ENCODE data around the gene SWT1.

SWT1 gene

DNA sequence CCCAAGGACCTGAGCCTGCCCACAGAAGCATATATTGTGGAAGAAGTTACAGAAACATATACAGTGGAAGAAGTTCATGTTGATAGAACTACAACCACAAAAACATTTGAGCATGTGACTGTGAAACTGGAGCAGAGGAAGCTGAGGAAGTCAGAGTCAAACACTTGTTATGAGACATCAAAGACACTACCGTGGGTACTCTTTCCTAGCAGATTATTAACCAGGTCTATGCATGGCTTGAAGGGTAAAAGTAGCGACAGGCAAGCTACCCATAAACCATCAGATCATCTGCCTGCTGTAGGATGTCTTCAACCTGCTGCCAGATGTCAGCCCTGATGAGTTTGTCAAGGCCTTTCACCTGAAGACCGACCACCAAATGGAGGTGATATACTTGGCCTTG, 124.3 kb downstream of the SWT1 start:
- CTCF ChIA-PET, result interaction anchor here (0.9 to 2.4 kb wide), 5 partner anchors 9 to 315 kb away, joined by 3 to 8 read pairs (median 4); no protein-coding TSS in a partner anchor
- POLR2A ChIA-PET, result interaction anchor here (0.6 kb wide), 1 partner anchor 10 kb away, joined by 3 read pairs; no protein-coding TSS in a partner anchor
- peak; percentile 40 for DNase-seq (ENCODE audit: extremely low spot score)
- TF ChIP-seq CTCF (IDR thresholded peaks at IDR 0.05; ENCODE audit: control extremely low read depth, extremely low read depth, low read depth, missing control alignments), result no peak

GRCh38 chr1:185284116-185284515, 127.1 kb downstream of the SWT1 start:
- POLR2A ChIA-PET, result no interaction called here
- DNase-seq (ENCODE audit: extremely low spot score), result no peak
- CTCF ChIA-PET, result interaction anchor here (1.2 kb wide), 1 partner anchor 8 kb away, joined by 3 read pairs; no protein-coding TSS in a partner anchor
- no peak for TF ChIP-seq CTCF (IDR thresholded peaks at IDR 0.05; ENCODE audit: control extremely low read depth, extremely low read depth, low read depth, missing control alignments)

GRCh38 chr1:185284533-185285276, 127.7 kb downstream of the SWT1 start:
- ChIA-PET CTCF (interaction anchor here (1.2 kb wide), 1 partner anchor 8 kb away, joined by 3 read pairs; no protein-coding TSS in a partner anchor), POLR2A (no interaction called here)
- no peak for DNase-seq (ENCODE audit: extremely low spot score)
- TF ChIP-seq CTCF (IDR thresholded peaks at IDR 0.05; ENCODE audit: control extremely low read depth, extremely low read depth, low read depth, missing control alignments), result no peak

DNA sequence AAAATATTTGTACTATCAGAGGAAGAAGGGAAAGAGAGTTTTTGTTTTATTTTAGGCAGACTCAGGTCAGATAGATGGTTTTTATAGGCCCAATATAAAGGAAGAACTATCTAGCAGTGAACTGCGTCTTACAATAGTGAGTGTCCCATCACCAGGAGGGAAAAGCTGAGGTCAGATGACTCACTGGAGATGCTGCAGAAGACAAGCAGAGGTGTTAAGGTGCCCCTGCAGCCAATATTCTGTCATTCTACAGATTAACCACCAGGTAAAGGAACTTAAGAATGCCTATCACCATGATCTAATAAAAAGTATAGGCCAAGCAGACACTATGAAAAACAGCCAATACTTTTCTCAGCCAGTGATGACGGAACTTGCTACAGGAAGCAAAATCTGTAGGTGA, 130.5 kb downstream of the SWT1 start:
- CTCF ChIA-PET, result no interaction called here
- TF ChIP-seq CTCF (IDR thresholded peaks at IDR 0.05; ENCODE audit: control extremely low read depth, extremely low read depth, low read depth, missing control alignments), result no peak
- DNase-seq (ENCODE audit: extremely low spot score), result no peak
- POLR2A ChIA-PET, result no interaction called here

DNA sequence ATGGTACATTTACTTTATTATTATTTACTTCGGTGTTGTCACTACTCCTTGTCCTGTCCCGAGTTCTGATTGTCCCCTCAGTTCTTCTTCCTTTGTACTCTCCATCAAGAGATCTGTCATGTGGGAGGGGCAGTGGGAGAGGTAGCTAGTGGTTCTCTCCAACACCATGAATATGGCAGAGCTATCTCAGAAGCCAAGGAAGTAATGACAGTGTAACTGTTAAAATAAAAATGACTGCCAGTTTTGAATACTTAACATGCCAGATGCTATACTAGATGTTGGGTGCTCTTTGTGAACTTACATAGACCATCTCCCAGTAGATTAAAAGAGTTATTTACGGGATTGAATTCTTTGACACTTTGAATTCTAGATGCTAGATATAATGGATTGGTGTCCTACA, 131.5 kb downstream of the SWT1 start:
- ChIA-PET POLR2A (no interaction called here), CTCF (no interaction called here)
- no peak for TF ChIP-seq CTCF (IDR thresholded peaks at IDR 0.05; ENCODE audit: control extremely low read depth, extremely low read depth, low read depth, missing control alignments)
- DNase-seq (ENCODE audit: extremely low spot score), result no peak

DNA sequence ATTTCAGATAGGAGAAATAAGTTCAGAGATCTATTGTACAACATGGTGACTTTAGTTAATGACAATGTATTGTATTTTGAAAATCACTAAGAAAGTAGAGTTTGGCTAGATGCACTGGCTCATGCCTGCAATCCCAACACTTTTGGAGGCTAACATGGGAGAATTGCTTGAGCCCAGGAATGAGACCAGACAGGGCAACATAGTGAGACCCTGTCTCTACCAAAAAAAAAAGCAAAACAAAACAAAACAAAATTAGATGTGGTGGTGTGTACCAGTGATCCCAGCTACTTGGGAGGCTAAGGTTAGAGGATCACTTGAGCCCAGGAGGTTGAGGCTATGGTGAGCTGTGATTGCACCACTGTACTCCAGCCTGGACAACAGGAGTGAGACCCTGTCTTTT, 132.9 kb downstream of the SWT1 start:
- ChIA-PET CTCF (interaction anchor here (1.1 to 1.2 kb wide), 2 partner anchors 12 to 120 kb away, joined by 3 to 4 read pairs; no protein-coding TSS in a partner anchor), POLR2A (no interaction called here)
- TF ChIP-seq CTCF (IDR thresholded peaks at IDR 0.05; ENCODE audit: control extremely low read depth, extremely low read depth, low read depth, missing control alignments), result no peak
- DNase-seq (ENCODE audit: extremely low spot score), result no peak
